BE2C (cell line): ENCODE measurements around the gene NELFE.

ENCODE experiments used
- DNase-seq: peaks from one replicate; pipeline ENCODE4 v3.0.0-alpha.2; 2020
- H3K27me3 ChIP-seq: fragments of 250-450 bp; sonication (Bioruptor Pico); 2 replicates; pipeline ENCODE4 v1.5.1; 2020; ENCODE audit warnings: mild to moderate bottlenecking
- H3K36me3 ChIP-seq: fragments of 250-450 bp; sonication (Bioruptor Pico); 2 replicates; pipeline ENCODE4 v1.5.1; 2020; ENCODE audit warnings: mild to moderate bottlenecking
- H3K4me1 ChIP-seq: fragments of 250-450 bp; sonication (Bioruptor Pico); 2 replicates; pipeline ENCODE4 v1.5.1; 2020
- H3K4me3 ChIP-seq: 2 replicates; pipeline ENCODE4 v1.5.1; 2011; ENCODE audit warnings: low read depth, low read length
- H3K9me3 ChIP-seq: fragments of 250-450 bp; sonication (Bioruptor Pico); 2 replicates; pipeline ENCODE4 v1.5.1; 2020
- TF ChIP-seq, protein P1 (sequence below): IDR thresholded peaks from 2 replicates; pipeline ENCODE4 v1.5.1; 2012; ENCODE audit warnings: mild to moderate bottlenecking, low read depth, low read length

The NELFE gene

GRCh38 chr6:31906122-31906521 is 52.6 kb downstream of the NELFE start:
- TF ChIP-seq, protein P1, sequence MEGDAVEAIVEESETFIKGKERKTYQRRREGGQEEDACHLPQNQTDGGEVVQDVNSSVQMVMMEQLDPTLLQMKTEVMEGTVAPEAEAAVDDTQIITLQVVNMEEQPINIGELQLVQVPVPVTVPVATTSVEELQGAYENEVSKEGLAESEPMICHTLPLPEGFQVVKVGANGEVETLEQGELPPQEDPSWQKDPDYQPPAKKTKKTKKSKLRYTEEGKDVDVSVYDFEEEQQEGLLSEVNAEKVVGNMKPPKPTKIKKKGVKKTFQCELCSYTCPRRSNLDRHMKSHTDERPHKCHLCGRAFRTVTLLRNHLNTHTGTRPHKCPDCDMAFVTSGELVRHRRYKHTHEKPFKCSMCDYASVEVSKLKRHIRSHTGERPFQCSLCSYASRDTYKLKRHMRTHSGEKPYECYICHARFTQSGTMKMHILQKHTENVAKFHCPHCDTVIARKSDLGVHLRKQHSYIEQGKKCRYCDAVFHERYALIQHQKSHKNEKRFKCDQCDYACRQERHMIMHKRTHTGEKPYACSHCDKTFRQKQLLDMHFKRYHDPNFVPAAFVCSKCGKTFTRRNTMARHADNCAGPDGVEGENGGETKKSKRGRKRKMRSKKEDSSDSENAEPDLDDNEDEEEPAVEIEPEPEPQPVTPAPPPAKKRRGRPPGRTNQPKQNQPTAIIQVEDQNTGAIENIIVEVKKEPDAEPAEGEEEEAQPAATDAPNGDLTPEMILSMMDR, result no peak
- no peaks in the 10 kb centered on the region for H3K36me3 ChIP-seq
- H3K4me3 ChIP-seq, result no peak overlapping the region
- H3K27me3 ChIP-seq, result no peaks in the 10 kb centered on the region
- no peaks in the 10 kb centered on the region for H3K4me1 ChIP-seq
- DNase-seq, result no peak
- no peaks in the 10 kb centered on the region for H3K9me3 ChIP-seq

DNA sequence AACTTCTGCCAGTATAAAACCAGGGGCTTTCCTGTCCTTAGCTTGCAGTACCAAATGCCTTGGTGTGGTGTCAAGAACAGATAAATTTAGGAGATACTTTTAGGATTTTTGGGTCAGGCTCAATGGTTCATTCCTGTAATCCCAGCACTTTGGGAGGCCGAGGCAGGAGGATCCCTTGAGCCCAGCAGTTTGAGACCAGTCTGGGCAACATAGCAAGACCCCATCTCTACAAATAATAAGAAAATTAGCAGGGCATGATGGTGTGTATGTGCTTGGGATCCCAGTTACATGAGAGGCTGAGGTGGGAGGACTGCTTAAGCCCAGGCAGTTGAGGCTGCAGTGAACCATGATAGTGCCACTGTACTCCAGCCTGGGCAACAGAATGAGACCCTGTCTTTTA is 53.7 kb downstream of the NELFE start:
- DNase-seq, result no peak

DNA sequence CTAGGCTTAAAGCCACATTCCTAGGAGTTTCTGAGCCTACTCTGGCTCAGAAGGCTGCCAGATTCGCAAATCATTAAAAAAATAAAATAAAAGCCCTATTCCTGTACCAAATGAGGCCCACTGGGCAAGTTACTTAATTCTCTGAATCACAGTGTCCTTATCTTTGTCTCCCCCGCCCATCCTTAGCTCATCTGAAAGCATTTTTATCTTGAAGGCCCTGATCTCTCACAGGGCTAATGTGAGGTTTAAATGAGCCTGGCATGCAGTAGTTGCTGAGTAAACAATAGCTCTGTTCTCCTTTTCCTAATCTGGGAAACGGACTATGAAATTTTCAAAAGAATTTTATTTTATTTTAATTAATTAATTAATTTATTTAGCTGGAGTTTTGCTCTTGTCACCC is 54.8 kb downstream of the NELFE start:
- Histone ChIP-seq H3K4me3 (no peak overlapping the region), H3K27me3 (no peaks in the 10 kb centered on the region), H3K36me3 (no peaks in the 10 kb centered on the region), H3K9me3 (no peaks in the 10 kb centered on the region), H3K4me1 (no peaks in the 10 kb centered on the region)
- DNase-seq, result no peak
- TF ChIP-seq, protein P1, result no peak

More for the DNA sequence above, 53.7 kb downstream of the NELFE start:
- Histone ChIP-seq H3K27me3 (no peaks in the 10 kb centered on the region), H3K4me1 (no peaks in the 10 kb centered on the region), H3K9me3 (no peaks in the 10 kb centered on the region), H3K36me3 (no peaks in the 10 kb centered on the region), H3K4me3 (no peak overlapping the region)
- TF ChIP-seq, protein P1, result no peak
